SHP77 treated with DMSO at 0.1 percent for 48 hours (cell line): ENCODE data around the gene C1QL3.

ENCODE experiments used
- DNase-seq: peaks from one replicate; lab custom pipeline; 2025; lab: John Stamatoyannopoulos, UW

C1QL3 gene

DNA sequence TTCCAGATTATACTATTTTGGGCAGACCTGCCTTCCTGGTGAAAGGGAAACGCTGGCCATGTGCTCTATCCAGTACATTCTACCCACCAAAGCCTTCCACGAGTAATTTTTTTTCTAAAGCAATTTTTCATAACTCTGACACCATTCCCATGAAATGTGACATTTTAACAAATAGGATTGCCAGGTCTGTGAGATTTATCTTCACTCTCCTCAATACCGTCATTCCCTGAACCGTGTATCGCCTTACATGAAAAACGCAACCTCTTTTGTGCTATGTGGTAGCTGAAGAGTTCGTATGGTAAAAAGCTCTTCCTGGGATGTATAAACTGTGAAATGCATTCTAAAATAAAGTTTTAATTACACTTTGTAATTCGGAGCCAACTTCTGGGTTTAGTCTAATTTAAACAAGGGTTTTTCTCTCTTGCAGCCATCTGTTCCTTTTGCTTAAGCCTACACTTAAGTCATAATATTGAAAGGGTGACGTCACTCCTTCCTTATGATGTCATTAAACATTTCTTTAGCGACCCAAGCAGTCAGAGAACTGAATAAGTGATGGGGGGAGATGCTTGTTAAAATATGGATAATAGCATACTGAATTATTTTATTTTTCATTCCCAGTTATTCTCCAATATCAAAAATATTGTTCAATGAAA is 27.7 kb downstream of the C1QL3 start:
- DNase-seq: no peak

GRCh38 chr10:16491933-16492332 is 29.7 kb downstream of the C1QL3 start:
- no peak for DNase-seq

DNA sequence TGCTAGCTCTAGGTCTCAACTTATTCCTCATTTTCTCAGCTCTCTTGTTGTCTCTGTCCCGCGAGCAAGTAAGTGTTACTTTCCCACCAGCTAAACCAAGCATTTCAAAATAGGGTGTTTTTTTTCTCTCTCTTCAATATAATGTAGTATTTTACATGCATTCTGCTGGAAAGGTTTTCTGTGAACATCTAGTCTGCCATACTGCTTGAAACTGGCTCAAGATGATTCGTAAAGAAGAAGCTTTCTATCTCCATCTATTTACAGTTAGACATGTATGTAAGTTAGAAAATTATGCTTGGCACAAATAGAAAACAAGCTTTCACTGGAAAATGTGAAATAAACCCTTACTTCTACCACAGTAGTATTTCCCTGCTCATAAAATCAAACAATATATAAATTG is 31.2 kb downstream of the C1QL3 start:
- no peak for DNase-seq

- DNase-seq: no peak
These were observed 38.3 kb downstream of the C1QL3 start for GRCh38 chr10:16483241-16483917.

- DNase-seq: no peak
These were observed 40.5 kb downstream of the C1QL3 start for GRCh38 chr10:16481052-16481728.

DNA sequence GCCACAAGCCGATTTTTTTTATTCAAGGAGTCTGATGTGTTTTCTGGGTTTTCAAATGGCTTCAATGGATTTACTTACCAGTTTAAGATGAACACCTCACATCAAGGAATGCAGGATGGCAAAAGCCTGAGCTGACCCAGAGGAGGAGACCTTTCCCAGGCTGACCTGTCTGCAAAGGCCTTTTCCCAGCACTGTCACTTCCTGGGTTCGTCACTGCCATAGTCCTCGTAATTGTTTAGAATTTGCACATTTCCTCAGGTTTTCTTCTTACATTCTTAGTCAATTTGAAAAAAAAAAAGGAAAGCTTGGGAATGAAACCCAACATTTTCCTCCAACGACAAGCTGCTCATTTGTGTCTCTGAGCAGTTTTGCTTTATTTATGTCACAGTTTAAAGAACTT is 42.9 kb downstream of the C1QL3 start:
- no peak for DNase-seq

DNA sequence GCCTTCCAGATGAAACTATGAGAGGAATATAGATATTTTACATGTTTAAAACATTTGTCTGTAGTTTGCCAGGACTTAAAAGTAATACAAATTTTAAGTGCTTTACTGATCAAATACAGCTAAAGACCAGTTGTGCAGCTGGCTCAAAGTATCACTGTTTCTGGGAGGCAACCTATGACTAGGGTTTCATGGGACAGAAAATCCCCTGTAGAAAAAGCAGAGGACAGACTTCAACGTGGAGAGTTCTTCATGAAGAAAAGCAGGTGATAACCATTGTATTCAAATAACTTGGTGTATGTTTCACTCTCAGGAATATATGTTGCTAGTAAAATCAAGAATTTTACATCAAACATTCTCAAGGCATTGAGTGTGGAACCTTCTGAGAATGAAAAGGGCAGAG is 43.9 kb downstream of the C1QL3 start:
- no peak for DNase-seq

GRCh38 chr10:16472828-16473227 is 48.9 kb downstream of the C1QL3 start:
- DNase-seq: no peak

GRCh38 chr10:16470747-16471146 is 50.9 kb downstream of the C1QL3 start:
- DNase-seq: no peak

DNA sequence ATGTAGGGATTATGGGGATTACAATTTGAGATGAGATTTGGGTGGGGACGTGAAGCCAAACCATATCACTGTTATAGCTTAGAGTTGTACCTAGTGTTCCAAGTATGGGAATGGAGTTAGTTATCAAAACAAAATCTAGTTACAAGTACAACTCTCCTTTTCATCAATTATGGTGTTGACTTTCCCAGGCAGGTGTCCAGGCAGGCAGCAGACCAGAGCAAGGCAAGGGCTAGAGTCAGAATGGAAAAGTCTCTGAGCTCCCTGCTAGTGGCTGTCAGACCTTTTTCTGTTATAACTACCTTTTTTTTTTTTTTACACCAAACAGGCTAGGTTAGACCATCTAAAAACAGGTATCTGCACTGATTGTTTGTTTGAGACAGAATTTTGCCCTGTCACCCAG is 55.7 kb downstream of the C1QL3 start:
- DNase-seq: no peak
